T-helper 1 cell treated with Interleukin-12 subunit alpha and Interleukin-12 subunit beta and Interleukin-4 antibody, amounts not matched to agents 30 μg/mL and 1 μg/mL, for 36 hours (primary cell): Measurements from ENCODE around the gene ARHGEF16.
A peak's percentile ranks its signal among the peaks of the same experiment; 100 is the strongest.

Experiments
- H3K27ac Mint-ChIP-seq: one replicate; pipeline ENCODE4 v1.8.0; 2021; ENCODE audit warnings: mild to moderate bottlenecking, mixed read lengths
- H3K27me3 Mint-ChIP-seq: one replicate; pipeline ENCODE4 v1.8.0; 2021; ENCODE audit warnings: low read depth, mixed read lengths
- H3K36me3 Mint-ChIP-seq: one replicate; pipeline ENCODE4 v1.8.0; 2021; ENCODE audit warnings: low read depth, mixed read lengths
- H3K4me1 Mint-ChIP-seq: one replicate; pipeline ENCODE4 v1.8.0; 2021; ENCODE audit warnings: low read depth, mixed read lengths
- H3K4me3 Mint-ChIP-seq: one replicate; pipeline ENCODE4 v1.8.0; 2021; ENCODE audit warnings: mild to moderate bottlenecking, moderate library complexity, mixed read lengths
- H3K9me3 Mint-ChIP-seq: one replicate; pipeline ENCODE4 v1.8.0; 2021; ENCODE audit warnings: mixed read lengths

The ARHGEF16 gene

DNA sequence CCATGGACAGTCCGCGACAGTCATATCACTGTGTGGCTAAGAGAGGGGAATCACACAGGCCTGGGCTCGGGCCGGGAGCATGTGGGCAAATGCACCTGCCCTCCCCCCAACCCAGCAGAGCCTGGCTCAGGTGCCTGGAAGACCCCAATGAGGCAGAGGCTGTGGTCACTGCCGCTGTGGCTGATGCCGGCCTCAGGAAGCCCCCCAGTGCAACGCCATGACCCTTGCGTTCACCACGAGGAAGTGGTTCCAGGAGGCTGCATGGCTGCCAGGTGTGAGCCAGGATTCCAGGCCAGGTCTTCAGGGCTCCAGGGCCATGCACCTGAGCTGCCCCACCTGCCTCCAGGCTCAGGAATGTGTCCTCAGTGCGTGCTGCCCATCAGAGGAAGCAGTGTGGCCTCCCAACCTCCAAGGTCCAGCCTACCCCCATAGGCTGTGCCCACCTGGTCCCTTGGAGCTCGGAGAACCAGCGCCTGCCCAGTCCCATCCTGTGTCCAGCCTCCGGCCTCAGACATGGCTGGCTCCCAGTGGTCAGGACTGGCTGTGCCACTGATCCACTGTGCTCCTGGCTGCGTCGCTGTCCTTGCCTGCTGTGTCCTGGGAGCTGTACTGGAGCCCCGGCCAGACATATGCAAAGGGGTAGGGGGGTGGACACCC is 8.0 kb downstream of the ARHGEF16 start:
- Mint-ChIP-seq H3K4me1 (no peaks in the 10 kb centered on the region), H3K27me3 (no peaks in the 10 kb centered on the region), H3K9me3 (no peaks in the 10 kb centered on the region), H3K4me3 (no peak overlapping the region), H3K36me3 (no peaks in the 10 kb centered on the region), H3K27ac (no peak overlapping the region)

DNA sequence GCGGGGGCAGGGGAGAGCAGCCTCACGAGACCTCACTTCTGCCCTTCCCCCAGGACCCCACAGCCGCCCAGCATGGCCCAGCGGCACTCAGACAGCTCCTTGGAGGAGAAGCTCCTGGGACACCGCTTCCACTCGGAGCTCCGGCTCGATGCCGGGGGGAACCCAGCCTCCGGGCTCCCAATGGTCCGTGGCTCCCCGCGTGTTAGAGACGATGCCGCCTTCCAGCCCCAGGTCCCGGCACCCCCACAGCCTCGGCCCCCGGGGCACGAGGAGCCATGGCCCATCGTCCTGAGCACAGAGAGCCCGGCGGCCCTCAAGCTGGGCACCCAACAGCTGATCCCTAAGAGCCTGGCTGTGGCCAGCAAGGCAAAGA is 8.5 kb downstream of the ARHGEF16 start:
- Mint-ChIP-seq H3K9me3 (no peaks in the 10 kb centered on the region), H3K4me1 (no peaks in the 10 kb centered on the region), H3K27me3 (no peaks in the 10 kb centered on the region), H3K27ac (no peak overlapping the region), H3K4me3 (no peak overlapping the region), H3K36me3 (no peaks in the 10 kb centered on the region)

DNA sequence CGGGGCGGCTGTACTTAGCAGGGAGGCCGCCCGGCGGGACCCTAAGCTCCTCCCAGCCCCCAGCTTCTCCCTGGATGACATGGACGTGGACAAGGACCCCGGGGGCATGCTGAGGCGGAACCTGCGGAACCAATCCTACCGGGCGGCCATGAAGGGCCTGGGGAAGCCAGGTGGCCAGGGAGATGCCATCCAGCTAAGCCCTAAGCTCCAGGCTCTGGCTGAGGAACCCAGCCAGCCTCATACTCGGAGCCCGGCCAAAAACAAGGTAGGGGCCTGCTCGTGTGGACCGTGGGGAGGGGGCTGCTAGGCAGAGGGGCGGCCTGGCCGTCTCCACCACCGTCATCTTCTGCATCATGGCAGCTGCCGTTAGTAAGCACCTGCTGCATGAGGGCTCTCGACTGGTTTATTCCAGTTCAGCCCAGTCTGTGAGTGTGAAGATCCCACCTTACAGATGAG is 9.0 kb downstream of the ARHGEF16 start:
- H3K4me1 Mint-ChIP-seq: no peaks in the 10 kb centered on the region
- no peaks in the 10 kb centered on the region for H3K36me3 Mint-ChIP-seq
- H3K9me3 Mint-ChIP-seq: no peaks in the 10 kb centered on the region
- no peak overlapping the region for H3K27ac Mint-ChIP-seq
- no peak overlapping the region for H3K4me3 Mint-ChIP-seq
- no peaks in the 10 kb centered on the region for H3K27me3 Mint-ChIP-seq

DNA sequence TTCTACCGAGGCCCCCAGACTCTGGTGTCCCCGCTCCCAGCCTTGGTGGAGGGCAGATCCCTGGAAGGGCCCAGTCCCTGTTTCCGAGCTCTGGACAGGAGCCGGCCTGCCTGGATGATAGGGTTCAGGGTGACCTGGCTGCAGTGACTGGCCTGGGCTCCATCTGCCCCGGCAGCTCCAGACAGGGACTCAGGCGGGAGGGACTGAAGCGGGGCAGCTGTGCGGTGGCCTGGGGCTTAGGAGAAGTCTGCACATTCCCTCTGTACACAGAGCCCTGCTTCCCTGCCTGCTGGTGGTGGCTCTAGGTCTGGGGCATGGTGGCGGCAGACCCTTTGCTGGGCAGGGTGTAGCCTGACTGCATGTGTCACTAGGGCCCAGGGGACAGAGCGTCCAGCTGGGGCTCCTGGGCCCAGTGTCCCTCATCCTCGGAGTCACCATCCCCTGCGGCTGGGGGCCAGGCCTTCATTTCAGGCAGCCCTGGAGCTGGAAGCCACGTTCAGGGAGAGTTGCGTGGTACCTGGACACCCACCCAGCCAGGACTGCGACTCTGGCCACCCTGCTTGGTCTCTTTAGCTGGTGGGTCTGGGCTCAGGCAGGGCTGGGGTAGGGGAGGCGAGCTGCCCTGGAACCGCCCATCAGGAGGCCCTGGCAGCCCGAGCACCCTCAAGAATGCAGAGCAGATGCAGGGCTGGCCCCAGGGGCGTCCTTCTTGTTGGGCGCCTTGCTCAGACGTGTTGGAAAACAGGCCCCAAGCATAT is 9.6 kb downstream of the ARHGEF16 start:
- Mint-ChIP-seq H3K4me3 (no peak overlapping the region), H3K36me3 (no peaks in the 10 kb centered on the region), H3K9me3 (no peaks in the 10 kb centered on the region), H3K27ac (no peak overlapping the region), H3K4me1 (no peaks in the 10 kb centered on the region), H3K27me3 (no peaks in the 10 kb centered on the region)

DNA sequence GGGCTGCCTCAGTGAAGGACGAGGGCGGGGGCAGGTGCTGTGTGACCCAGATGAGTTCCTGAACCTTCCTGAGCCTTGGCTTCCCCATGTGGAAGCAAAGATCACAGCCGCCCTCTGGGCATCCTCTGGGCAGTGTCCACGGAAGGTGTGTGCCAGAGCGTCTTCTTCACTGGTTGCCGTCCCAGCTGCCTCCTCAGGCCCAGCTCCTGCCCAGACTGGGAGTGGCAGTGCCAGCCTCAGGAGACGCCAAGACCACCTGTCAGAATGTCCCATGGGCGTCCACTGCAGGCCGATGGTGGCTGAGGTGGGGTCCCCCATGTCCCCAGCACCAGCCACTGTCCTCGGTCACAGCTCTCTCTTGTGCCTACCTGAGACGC is 10.2 kb downstream of the ARHGEF16 start:
- Mint-ChIP-seq H3K27ac (no peak overlapping the region), H3K9me3 (no peaks in the 10 kb centered on the region), H3K36me3 (no peaks in the 10 kb centered on the region), H3K27me3 (no peaks in the 10 kb centered on the region), H3K4me3 (no peak overlapping the region), H3K4me1 (no peaks in the 10 kb centered on the region)

DNA sequence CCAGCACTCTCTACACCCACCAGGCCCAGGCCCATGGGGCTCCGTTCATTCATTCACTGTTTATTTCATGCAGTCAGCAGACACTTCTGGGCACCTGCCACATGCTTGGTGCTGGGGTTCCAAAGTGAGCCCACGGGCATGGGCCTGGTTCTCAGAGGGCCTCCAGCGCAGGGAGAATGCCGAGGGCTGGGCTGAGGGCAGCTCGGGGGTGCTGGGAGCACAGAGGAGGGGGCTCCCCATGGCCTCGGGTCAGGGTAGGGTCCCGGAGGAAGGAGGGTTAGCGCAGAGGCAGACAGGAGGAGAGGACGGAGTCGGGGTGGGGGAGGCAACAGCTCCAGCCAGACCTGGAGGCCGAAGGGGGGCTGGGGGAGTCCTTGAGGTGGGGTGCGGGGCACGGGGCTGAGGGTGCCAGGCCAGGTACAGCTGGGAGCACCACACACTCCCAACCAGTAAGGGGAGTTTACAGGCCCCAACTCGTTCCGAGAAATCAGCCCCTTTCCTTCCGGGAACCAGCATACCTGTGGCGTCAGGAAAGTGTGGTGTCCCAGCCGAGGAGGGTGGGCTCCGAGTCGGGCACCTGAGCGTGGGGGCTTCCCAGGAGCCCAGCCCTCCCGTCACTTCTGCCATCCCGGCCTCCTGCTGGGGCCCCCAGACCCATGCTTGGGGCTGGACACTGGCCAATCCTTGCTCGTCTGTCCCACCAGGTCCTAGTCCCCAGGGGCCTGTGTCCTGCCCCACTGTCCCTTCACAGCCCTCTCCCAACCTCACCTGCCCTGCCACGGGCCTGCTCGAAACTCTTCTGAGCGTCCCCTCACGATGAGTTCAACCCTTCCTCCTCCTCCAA is 10.8 kb downstream of the ARHGEF16 start:
- H3K27me3 Mint-ChIP-seq: no peaks in the 10 kb centered on the region
- no peaks in the 10 kb centered on the region for H3K36me3 Mint-ChIP-seq

DNA sequence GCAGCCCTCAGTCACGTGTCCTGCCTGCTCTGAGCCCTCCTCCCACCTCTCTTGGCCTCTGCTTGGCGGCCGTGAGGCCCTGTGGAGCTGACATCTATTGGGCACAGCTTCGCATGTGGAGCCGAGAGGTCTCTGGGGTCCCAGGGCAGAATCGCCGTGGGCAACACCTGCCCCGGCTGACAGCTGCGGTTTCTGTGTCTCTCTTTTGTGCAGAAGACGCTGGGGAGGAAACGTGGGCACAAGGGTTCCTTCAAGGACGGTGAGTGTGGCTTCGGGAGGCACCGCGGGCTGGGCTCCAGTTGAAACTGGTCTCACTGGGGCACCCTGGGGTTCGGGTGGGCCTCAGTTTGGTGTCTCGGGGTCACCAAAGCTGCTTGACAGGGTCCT is 11.5 kb downstream of the ARHGEF16 start:
- H3K27ac Mint-ChIP-seq: no peak overlapping the region
- no peak overlapping the region for H3K4me3 Mint-ChIP-seq

More for the DNA sequence above, 10.8 kb downstream of the ARHGEF16 start:
- no peaks in the 10 kb centered on the region for H3K4me1 Mint-ChIP-seq
- H3K4me3 Mint-ChIP-seq: no peak overlapping the region
- no peak overlapping the region for H3K27ac Mint-ChIP-seq
- H3K9me3 Mint-ChIP-seq: no peaks in the 10 kb centered on the region

DNA sequence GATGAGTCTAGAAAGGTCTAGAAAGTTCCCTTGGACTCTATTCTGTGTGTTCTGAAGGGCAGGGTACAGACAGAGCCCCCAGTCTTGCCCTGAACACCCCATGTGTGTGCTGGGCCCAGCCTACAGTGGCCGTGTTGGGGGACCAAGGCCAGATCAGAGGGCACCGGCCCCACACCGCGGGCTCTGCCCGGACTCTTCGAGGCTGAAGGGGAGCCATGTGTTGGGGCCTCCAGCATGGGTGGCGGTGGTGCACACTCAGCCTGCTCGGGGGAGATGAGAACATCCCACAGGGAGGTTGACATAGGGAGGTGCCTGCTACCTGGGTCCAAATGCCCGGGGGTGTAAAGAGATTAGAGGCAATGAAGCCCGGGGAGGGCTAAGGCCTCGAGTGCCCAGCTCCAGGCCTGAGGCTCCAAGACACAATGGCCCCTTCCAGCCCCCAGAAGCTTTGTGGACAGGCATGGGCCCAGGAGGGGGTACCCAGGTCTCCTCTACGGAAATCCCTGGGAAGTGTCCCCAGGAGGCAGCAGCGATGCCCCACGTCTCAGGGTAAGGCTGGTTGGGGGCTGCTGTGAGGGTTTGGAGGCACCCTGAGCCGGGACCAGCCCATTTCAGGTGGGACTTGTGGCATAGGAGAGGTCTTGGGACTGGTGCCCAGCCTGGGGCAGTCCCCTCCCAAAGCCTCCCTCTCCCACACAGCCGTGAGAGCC is 12.1 kb downstream of the ARHGEF16 start:
- Mint-ChIP-seq H3K4me3 (no peak overlapping the region), H3K9me3 (no peaks in the 10 kb centered on the region), H3K27me3 (no peaks in the 10 kb centered on the region), H3K36me3 (no peaks in the 10 kb centered on the region), H3K4me1 (no peaks in the 10 kb centered on the region), H3K27ac (no peak overlapping the region)

More for the DNA sequence above, 11.5 kb downstream of the ARHGEF16 start:
- H3K9me3 Mint-ChIP-seq: no peaks in the 10 kb centered on the region
- H3K36me3 Mint-ChIP-seq: no peaks in the 10 kb centered on the region
- H3K4me1 Mint-ChIP-seq: no peaks in the 10 kb centered on the region
- no peaks in the 10 kb centered on the region for H3K27me3 Mint-ChIP-seq

DNA sequence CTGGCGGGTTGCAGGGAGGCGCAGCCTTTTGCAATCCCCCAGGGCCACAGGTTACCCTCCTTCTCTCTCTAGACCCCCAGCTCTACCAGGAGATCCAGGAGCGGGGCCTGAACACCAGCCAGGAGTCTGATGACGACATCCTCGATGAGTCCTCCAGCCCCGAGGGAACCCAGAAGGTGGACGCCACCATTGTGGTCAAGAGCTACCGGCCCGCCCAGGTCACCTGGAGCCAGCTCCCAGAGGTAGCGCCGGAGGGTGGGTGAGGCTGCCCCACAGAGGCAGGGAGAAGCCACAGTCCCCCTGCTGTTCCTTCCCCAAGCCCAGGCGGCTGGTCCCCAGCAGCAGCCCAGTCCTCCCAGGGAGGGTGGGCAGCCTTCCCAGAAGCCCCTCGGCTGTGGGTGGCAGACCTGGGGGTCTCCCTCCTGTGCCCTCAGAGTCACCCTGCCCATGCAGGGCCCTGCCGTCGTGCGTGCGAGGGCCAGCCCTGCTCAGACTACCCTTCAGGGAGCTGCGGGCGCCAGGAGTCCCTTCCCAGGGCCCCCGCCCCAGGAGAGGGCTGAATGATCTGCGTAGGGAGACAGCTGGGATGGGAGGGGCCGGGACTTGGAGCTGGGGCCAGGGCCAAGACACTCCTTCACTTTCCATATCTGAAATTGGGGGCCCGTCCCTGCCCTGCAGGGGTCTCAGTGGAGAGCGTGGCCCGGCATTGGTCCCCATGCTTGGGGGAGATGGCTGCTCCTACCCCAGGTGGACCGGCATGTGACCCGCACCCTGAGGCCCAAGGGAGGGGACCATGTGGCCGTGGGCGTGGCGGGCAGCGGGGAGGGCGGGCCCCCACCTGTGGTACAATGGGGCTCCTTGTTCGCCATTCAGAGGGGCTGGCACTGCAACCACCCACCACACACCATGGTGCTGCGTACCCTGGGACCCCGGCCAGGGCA is 12.9 kb downstream of the ARHGEF16 start:
- Mint-ChIP-seq H3K4me3 (no peak overlapping the region), H3K9me3 (no peaks in the 10 kb centered on the region)

DNA sequence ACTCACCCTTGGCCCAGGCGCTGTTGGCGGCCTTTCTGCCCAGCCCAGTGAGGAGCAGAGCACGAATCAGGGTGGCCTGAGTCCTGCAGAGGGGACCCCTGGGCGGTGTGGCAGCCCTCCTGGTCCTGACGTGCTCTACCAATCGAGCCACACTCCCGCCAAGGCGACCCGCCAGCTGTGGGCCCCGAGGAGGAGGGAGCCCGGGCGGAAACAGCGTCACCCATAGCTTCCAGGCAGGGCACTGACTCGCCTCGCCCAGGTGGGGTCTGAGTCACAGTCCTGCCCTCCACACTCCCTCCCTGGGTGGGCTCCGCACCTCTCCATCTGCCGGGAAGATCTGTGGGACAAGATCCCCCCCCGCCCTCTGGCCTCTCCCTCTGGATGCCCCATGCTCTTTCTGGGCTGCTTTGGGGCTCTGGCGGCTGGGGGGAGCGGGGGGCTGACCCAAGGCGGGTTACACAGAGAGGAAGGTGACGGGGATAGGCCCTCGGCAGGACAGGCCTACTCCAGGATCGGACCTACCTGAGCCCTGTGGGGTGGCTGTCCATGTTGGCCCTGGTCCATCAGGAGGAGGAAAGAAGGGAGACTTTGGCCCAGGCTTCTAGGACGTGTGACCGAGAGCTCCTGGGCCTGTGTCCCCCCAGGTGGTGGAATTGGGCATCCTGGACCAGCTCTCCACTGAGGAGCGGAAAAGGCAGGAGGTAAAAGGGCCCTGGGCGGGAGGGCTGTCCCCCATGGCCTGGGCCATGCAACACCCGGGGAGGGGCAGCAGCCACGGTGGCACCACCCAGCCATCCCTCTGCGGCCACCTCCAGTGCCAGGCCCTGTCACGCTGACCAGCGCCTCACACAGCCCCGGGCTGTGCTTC is 14.0 kb downstream of the ARHGEF16 start:
- H3K4me3 Mint-ChIP-seq: no peak overlapping the region
- no peaks in the 10 kb centered on the region for H3K36me3 Mint-ChIP-seq
- no peaks in the 10 kb centered on the region for H3K27me3 Mint-ChIP-seq
- H3K27ac Mint-ChIP-seq: no peak overlapping the region
- H3K9me3 Mint-ChIP-seq: no peaks in the 10 kb centered on the region
- H3K4me1 Mint-ChIP-seq: no peaks in the 10 kb centered on the region

More for the DNA sequence above, 12.9 kb downstream of the ARHGEF16 start:
- Mint-ChIP-seq H3K27me3 (no peaks in the 10 kb centered on the region), H3K36me3 (no peaks in the 10 kb centered on the region), H3K4me1 (no peaks in the 10 kb centered on the region), H3K27ac (no peak overlapping the region)

DNA sequence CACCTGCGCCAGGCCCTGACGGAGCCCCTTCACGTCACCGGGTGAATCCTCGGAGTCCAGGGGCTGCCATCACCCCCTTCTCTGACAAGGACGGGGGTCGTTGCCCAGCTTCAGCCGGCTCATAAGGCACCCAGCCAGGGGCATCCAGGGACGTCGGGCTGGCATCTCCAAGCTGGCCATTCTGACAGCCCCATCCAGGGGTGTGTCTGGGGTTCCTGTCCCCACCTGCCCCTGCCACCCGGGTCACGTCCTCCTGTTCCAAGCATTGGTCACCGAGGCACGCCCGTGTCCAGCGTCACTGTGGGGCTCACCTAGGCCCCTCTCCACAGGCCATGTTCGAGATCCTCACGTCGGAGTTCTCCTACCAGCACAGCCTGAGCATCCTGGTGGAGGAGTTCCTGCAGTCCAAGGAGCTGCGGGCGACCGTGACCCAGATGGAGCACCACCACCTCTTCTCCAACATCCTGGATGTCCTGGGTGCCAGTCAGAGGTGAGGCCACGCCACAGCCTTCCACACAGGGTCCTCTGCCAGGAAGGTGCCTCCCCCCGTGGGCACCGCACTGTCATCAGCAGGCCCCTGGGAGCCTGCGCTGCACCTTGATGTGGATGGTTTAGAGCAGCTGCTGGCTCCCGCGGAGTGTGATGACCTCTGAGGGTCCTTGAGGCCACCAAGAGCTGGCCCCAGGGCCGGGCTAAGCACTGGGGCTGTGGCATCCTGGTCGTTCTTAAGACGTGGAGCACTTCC is 14.8 kb downstream of the ARHGEF16 start:
- no peak overlapping the region for H3K4me3 Mint-ChIP-seq
- H3K27me3 Mint-ChIP-seq: no peaks in the 10 kb centered on the region
- no peaks in the 10 kb centered on the region for H3K9me3 Mint-ChIP-seq
- no peaks in the 10 kb centered on the region for H3K36me3 Mint-ChIP-seq
- no peak overlapping the region for H3K27ac Mint-ChIP-seq
- H3K4me1 Mint-ChIP-seq: no peaks in the 10 kb centered on the region

DNA sequence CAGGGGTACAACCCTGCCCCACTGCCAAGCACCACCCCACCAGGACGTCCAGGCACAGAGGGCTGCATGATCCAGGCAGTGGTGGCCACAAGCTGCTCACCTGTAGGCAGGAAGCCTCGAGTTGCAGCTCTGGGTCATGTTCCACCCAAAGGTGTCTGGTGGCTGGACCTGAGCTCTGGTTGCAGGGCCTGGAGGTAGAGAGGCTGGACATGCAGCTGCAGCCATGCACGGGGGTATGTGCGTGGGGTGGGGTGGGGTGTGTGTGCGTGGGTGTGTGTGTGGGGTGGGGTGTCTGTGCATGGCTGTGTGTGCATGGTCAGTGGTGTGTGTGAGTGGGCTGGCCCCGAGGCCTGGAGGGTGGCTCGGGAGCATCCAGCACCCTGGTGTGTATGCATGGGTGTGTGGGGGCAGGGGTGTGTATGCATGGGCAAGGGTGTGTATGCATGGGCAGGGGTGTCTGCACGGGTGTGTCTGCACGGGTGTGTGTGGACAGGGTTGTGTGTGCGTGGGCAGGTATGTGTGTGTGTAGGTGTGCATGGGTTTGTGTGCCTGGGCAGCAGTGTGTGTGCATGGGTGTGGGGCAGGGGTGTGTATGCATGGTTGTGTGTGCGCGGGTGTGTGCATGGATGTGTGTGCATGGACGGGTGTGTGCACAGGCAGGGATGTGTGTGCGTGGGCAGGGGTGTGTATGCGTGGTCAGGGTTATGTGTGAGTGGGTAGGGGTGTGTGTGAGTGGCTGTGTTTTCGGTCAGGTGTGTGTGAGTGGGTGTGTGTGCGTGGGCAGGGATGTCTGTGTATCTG is 15.6 kb downstream of the ARHGEF16 start:
- Mint-ChIP-seq H3K36me3 (no peaks in the 10 kb centered on the region), H3K4me3 (no peak overlapping the region), H3K27me3 (no peaks in the 10 kb centered on the region), H3K9me3 (no peaks in the 10 kb centered on the region), H3K4me1 (no peaks in the 10 kb centered on the region), H3K27ac (peak overlapping the region; percentile 10)
